NB4 (cell line): ENCODE data around the gene ZBTB8B.

Experiments used
- POLR2A ChIP-seq: IDR thresholded peaks from 2 replicates; pipeline ENCODE4 v1.6.1; 2011; ENCODE audit warnings: mild to moderate bottlenecking; ENCODE audit not compliant: insufficient read length; ENCODE audit errors: extremely low read depth
- TF ChIP-seq, protein P1 (sequence below): IDR thresholded peaks from one replicate; pipeline ENCODE4 v1.5.1; 2012; ENCODE audit warnings: low read depth, low read length

DNA sequence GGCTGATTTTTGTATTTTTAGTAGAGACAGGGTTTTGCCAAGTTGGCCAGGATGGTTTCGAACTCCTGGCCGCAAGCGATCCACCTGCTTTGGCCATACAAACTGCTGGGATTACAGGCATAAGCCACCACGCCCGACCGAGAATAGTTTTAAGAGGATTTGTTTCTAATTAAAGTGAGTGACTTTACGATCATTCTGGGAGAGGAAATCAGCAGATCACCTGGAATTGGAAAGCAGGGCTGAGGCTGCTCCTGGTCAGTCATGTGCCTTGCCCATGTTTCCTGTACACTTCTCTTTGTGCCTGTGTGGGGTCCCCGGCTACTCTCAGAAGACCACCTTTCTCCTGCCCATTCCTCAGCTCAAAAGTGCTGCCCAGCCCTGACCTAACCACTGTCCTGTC lies 33.9 kb downstream of the ZBTB8B start:
- TF ChIP-seq, protein P1, sequence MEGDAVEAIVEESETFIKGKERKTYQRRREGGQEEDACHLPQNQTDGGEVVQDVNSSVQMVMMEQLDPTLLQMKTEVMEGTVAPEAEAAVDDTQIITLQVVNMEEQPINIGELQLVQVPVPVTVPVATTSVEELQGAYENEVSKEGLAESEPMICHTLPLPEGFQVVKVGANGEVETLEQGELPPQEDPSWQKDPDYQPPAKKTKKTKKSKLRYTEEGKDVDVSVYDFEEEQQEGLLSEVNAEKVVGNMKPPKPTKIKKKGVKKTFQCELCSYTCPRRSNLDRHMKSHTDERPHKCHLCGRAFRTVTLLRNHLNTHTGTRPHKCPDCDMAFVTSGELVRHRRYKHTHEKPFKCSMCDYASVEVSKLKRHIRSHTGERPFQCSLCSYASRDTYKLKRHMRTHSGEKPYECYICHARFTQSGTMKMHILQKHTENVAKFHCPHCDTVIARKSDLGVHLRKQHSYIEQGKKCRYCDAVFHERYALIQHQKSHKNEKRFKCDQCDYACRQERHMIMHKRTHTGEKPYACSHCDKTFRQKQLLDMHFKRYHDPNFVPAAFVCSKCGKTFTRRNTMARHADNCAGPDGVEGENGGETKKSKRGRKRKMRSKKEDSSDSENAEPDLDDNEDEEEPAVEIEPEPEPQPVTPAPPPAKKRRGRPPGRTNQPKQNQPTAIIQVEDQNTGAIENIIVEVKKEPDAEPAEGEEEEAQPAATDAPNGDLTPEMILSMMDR, result no peak
- no peak for TF ChIP-seq POLR2A
